Epithelial cell of proximal tubule (primary cell): ENCODE measurements around the gene NEK1. TPM values are rescaled to one million over a fixed set of nuclear protein-coding genes. Genes with fewer than 3 reads are reported as not detected.

ENCODE experiments used
- DNase-seq: peaks from one replicate; pipeline ENCODE4 v3.0.0-alpha.2; 2011; ENCODE audit warnings: low read depth
- H3K4me3 ChIP-seq: 2 replicates; pipeline ENCODE4 v1.5.1; 2011; ENCODE audit warnings: low read depth, mild to moderate bottlenecking, low read length
- total RNA-seq: library from RNA; depleted of rRNA; stranded (reverse); fragments of >200 nt; gene quantifications from 2 replicates; pipeline ENCODE4 v1.2.3, GENCODE V29; 2015
- TF ChIP-seq, protein P1 (sequence below): conservative IDR thresholded peaks from 2 replicates; pipeline ENCODE4 v1.5.1; 2012; ENCODE audit warnings: low read depth, mild to moderate bottlenecking, low read length

Gene NEK1
- total RNA-seq, 1 donor from 2014 or later: 8.0 TPM

DNA sequence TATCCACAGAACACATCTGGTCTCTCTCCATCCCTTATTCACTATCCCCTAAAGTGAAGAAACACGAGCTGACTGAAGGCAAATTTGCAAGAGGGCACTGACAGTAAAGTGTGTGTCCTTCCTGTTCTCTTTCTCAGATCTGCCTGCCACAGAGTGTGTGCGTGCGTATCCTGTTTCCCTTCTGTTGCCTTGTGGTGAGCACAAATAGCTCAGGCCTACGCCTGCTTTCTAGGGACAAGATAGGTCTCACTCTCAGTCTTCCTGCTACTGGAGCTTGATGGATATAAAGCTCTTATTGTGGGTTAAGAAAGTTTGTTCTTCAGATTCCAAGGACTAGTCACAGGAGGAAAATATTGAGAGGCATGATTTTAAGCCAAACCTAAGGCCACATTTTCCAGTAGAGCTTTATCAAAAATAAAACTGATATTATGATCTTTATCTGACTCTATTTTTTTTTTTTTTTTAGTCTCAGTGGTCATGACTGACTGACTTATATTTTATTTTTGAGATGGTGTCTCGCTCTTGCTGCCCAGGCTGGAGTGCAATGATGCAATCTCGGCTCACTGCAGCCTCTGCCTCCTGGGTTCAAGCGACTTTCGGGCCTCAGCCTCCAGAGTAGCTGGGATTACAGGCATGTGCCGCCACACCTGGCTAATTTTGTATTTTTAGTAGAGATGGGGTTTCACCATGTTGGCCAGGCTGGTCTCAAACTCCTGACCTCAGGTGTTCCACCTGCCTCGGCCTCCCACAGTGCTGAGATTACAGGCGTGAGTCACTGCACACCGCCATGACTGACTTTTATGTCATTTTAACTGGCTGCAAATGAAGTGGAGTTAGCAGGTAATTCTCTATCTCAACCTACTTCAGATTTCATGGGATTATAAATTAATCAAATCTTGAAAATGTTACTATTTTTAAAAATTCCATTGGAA lies 201.3 kb downstream of the NEK1 start:
- no peak for DNase-seq
- H3K4me3 ChIP-seq: no peak overlapping the region
- TF ChIP-seq, protein P1, sequence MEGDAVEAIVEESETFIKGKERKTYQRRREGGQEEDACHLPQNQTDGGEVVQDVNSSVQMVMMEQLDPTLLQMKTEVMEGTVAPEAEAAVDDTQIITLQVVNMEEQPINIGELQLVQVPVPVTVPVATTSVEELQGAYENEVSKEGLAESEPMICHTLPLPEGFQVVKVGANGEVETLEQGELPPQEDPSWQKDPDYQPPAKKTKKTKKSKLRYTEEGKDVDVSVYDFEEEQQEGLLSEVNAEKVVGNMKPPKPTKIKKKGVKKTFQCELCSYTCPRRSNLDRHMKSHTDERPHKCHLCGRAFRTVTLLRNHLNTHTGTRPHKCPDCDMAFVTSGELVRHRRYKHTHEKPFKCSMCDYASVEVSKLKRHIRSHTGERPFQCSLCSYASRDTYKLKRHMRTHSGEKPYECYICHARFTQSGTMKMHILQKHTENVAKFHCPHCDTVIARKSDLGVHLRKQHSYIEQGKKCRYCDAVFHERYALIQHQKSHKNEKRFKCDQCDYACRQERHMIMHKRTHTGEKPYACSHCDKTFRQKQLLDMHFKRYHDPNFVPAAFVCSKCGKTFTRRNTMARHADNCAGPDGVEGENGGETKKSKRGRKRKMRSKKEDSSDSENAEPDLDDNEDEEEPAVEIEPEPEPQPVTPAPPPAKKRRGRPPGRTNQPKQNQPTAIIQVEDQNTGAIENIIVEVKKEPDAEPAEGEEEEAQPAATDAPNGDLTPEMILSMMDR: no peak

DNA sequence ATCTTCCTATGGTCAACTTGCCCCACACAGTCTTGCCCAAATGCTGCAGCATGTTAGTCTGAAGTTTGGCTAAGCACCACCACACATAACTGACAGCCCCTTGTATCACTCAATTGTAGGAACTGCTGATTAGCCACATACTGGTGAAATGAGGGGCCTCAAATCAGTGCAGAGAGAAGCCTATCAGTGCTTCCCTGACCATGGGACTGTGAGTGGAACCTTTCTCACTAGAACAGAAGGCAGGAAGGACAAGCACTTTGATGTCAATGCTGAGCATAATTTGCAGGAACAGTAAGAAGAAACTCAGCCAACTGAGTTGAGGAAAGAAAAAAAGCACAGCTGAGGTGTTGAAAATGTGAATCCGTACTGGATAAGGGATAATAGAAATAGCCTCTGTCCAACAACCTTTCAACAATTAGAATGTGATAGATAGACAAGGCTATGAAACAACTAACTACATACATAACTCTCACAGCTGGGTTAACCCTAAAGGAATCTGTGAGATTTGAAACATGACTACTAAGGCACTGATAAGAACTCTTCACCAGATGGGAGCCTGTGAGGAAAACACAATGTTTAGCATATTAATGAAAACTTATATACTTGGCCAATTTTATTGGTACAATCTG lies 205.1 kb downstream of the NEK1 start:
- H3K4me3 ChIP-seq: no peak overlapping the region
- no peak for DNase-seq
- TF ChIP-seq, protein P1: no peak

DNA sequence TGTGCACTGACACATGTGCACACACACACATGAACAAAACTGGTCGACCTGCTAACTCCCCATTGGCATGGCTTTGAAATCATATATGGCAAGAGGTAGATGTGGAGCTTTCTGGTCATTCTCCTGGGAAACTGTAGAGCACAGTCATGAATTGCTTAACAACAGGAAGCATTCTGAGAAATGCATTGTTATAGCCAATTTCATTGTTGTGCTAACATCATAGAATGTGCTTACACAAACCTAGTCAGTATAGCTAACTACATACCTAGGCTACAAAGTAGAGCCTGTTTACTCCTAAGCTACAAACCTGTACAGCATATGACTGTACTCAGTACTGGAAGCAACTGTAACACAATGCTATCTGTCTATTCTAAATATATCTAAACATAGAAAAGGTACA lies 207.4 kb downstream of the NEK1 start:
- TF ChIP-seq, protein P1: no peak
- DNase-seq: no peak

DNA sequence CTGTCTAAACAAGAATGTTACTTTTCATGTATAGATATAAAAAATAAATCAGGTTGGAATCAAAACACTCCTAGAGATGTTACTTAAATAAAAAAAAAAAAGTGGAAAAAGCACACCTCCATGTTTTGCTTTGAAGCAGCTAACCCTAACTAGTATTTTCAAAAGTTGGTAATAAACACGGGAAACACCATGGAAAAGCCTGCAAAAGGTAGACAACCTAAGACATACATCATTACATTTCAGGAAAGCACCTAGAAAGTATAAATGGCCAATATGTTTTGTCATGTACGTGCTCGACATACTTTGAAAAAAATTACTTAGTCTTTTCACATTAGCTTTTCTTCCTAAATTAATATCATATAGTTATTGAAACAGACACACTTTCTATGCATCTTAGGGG lies 211.6 kb downstream of the NEK1 start:
- no peak for DNase-seq
- H3K4me3 ChIP-seq: no peak overlapping the region
- TF ChIP-seq, protein P1: no peak

More for the DNA sequence above, 207.4 kb downstream of the NEK1 start:
- no peak overlapping the region for H3K4me3 ChIP-seq

DNA sequence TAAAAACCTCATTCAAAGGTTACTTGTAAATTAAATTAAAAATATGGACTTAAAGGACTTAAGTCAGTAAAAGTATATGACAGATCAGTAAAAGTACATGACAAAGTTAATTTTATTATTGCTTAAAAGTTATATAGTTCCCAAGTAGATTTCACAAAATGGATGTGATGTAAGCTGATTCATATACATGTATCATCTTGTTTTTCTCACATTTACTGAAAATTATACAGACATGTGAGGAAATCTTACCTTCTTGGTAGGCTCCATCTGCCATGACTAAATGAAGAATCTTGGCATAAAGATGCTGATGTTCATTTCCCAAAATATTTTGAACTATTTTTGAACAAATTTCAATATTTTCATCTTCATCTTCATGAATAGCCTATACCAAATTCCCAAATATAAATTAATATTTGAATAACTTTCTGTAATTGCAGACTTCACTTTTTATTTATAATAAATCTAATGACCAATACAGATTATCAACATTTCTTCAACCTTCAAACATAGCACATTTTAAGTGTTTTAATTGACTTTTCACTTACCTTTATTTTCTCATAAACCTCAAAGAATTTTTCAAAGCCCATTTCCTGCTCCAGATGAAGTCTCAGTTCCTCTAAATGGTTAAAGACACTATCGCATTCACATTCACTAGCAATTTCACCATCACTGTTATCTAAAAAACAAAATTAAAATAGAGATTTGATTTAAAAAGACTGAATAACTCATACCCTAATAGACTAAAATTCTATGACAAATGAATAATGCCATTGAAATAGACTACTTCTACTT lies 212.2 kb downstream of the NEK1 start:
- H3K4me3 ChIP-seq: no peak overlapping the region
- no peak for DNase-seq
- TF ChIP-seq, protein P1: no peak

DNA sequence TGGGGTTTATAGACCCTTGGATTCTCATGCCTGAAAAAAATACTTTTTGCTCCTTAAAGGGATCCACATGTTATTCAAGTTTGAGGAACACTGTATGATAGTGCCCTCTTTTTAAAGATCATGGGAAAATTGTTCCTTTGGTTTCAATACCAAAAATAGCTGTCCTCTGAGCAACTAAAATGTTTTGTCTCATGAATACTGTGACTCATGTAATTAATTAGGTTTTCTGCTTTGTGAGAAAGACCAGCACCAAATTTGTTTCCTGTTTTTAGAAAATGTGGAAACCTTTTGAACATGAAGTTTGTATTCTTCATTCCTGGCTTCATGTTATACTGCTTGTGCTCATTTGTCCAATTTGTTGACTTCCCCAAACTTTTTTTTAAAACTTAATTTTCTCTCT lies 214.1 kb downstream of the NEK1 start:
- DNase-seq: no peak
- H3K4me3 ChIP-seq: no peak overlapping the region
- TF ChIP-seq, protein P1: no peak
